GM12892 (cell line): ENCODE data around the gene RPS15.

Experiments
- POLR2A ChIP-seq: IDR thresholded peaks from 2 replicates; pipeline ENCODE4 v1.6.1; 2011; ENCODE audit warnings: low read depth, low read length, control low read depth
- POLR2AphosphoS5 ChIP-seq: IDR thresholded peaks from 2 replicates; pipeline ENCODE4 v1.6.1; 2011; ENCODE audit warnings: low read depth, low read length, control low read depth

DNA sequence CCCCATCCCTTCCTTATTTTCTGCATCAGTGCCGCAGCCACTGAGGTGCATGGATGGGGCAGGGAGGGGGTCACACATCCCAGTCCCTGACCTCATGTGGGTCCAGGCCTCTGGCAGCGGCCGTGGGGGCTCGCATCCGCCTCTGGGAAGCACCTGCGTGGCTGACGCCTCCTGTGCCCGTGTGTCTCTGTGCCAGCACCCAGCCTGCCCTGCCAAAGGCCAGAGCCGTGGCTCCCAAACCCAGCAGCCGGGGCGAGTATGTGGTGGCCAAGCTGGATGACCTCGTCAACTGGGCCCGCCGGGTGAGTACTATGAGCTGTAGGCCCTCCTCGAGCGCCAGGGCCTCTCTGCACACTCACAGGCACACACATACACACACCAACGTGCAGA lies 49.6 kb upstream of the RPS15 start:
- no peak for TF ChIP-seq POLR2A
- TF ChIP-seq POLR2AphosphoS5 = no peak
